ENCODE data around the gene CD55.

The CD55 gene

DNA sequence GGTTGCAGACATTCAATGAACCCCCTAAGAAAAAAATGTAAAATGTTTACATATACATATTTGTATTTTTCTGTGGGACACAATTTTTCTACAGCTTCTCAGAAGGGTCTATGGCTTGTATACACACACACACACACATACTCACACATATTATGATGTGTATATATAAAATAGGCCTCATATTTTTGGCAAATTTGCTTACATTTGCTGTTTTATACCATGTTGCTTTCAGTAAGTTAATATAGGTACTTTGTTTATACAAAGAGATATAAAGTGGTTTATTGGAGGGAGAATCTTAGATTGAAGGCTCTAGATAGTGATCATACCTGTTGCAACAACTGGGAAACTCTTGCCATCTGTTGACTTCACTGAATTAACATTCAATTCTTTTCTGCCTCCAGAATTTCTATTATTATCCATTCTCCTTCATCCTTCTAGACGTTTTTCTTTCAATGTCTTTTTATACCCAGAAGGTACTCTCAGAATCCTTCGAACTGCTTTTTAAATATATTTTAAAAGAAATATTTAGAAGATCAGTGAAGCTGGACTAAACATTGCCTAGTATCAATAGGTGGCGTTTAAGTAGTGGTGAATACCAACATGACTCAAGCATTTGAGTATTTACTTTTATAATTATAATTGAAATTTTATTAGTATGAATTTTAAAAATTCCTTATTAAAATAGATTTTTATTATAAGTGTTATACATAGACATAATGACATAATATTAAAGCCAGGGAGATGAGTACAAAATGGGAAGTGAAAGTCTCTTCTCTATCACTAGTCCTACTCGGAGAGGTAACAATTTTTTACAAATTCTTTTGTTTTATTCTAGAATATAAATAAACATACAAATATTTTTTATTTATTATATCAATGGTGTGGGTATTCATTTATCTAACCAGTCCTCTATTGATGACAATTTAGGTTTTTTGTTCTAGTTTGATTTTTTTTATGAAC, 10.2 kb downstream of the CD55 start:
- H3K27me3 ChIP-seq (ENCODE audit: low read depth, low read length) = no peaks in the 10 kb centered on the region
- H3K36me3 ChIP-seq (ENCODE audit: control insufficient read depth in 1 of 2, insufficient read depth in 2 of 2, low read length in 2 of 2) = peaks cover 60 to 70% of the 10 kb centered on the region in 2 donors
- H3K4me3 ChIP-seq (ENCODE audit: low read depth in 1 of 2, low read length in 2 of 2) = no peak overlapping the region
- H3K9me3 ChIP-seq (ENCODE audit: control insufficient read depth in 1 of 2, low read length in 2 of 2) = no peaks in the 10 kb centered on the region
- H3K4me1 ChIP-seq (ENCODE audit: control insufficient read depth in 1 of 2, insufficient read depth in 2 of 2, low read length in 2 of 2) = no peaks in the 10 kb centered on the region
- H3K27ac ChIP-seq (ENCODE audit: low read length) = no peak overlapping the region

DNA sequence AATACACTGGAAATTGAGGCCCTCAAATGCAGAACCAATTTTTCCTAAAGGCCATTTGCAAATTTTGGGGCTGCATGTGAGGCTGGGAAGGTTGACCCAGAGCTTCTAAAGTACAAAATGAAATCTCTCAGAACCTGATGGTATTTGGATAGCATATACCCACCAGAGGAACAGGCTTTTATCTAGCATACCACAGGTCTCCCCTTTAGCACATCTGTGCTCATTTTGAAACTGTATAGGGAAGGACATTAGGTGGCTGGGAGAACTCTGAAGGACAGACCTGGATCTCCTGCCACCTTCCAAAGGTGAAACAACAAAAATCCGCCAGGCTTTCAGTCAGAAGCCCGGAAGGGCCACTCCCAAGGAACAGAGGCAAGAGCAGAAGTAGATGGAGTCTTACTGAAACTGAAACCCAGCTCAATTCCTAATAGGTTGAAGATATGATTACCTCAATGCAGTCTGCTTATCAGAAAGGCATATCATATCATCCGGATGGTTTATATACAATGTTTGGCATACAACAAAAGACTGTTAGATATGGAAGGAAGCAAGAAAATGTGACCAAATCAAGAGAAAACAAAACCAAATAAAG, 11.6 kb downstream of the CD55 start:
- peak overlapping the region in 1 of 2 donors; percentile 12 for H3K4me3 ChIP-seq (ENCODE audit: low read depth in 1 of 2, low read length in 2 of 2)
- H3K36me3 ChIP-seq (ENCODE audit: control insufficient read depth in 1 of 2, insufficient read depth in 2 of 2, low read length in 2 of 2) = peaks cover 57 to 67% of the 10 kb centered on the region in 2 donors
- H3K9me3 ChIP-seq (ENCODE audit: control insufficient read depth in 1 of 2, low read length in 2 of 2) = no peaks in the 10 kb centered on the region
- no peak overlapping the region for H3K27ac ChIP-seq (ENCODE audit: low read length)
- H3K27me3 ChIP-seq (ENCODE audit: low read depth, low read length) = no peaks in the 10 kb centered on the region
- no peaks in the 10 kb centered on the region for H3K4me1 ChIP-seq (ENCODE audit: control insufficient read depth in 1 of 2, insufficient read depth in 2 of 2, low read length in 2 of 2)

DNA sequence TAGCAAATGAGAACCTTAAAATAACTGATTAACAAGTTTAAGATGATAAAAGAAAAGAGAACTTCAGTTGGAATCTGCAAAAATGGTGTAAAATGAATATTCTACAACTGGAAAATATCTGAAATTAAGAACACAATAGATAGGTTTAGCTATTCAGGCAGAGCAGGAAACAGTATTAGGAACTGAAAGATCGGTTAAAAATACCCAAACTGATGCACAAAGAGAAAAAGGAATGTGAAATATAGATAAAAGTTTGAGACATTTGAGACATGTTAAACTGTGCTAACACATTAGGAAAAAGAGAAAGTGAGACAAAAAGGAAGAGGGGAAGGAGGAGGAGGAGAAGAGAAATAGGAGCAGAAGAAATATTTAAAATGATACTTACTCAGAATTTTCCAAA, 12.1 kb downstream of the CD55 start:
- no peaks in the 10 kb centered on the region for H3K9me3 ChIP-seq (ENCODE audit: control insufficient read depth in 1 of 2, low read length in 2 of 2)
- H3K4me1 ChIP-seq (ENCODE audit: control insufficient read depth in 1 of 2, insufficient read depth in 2 of 2, low read length in 2 of 2) = no peaks in the 10 kb centered on the region
- H3K27me3 ChIP-seq (ENCODE audit: low read depth, low read length) = no peaks in the 10 kb centered on the region
- H3K4me3 ChIP-seq (ENCODE audit: low read depth in 1 of 2, low read length in 2 of 2) = peak overlapping the region in 1 of 2 donors; percentile 12
- H3K27ac ChIP-seq (ENCODE audit: low read length) = no peak overlapping the region
- peaks cover 52 to 62% of the 10 kb centered on the region in 2 donors for H3K36me3 ChIP-seq (ENCODE audit: control insufficient read depth in 1 of 2, insufficient read depth in 2 of 2, low read length in 2 of 2)

- Histone ChIP-seq H3K4me3 (ENCODE audit: low read depth in 1 of 2, low read length in 2 of 2) (no peak overlapping the region), H3K27me3 (ENCODE audit: low read depth, low read length) (no peaks in the 10 kb centered on the region), H3K9me3 (ENCODE audit: control insufficient read depth in 1 of 2, low read length in 2 of 2) (no peaks in the 10 kb centered on the region), H3K4me1 (ENCODE audit: control insufficient read depth in 1 of 2, insufficient read depth in 2 of 2, low read length in 2 of 2) (no peaks in the 10 kb centered on the region), H3K36me3 (ENCODE audit: control insufficient read depth in 1 of 2, insufficient read depth in 2 of 2, low read length in 2 of 2) (peaks cover 45 to 55% of the 10 kb centered on the region in 2 donors), H3K27ac (ENCODE audit: low read length) (no peak overlapping the region)
Measured at GRCh38 chr1:207334337-207334736, 12.9 kb downstream of the CD55 start.

- H3K27ac ChIP-seq (ENCODE audit: low read length) = no peak overlapping the region
Measured at GRCh38 chr1:207335138-207335537, 13.7 kb downstream of the CD55 start.

GRCh38 chr1:207335695-207336363, 14.4 kb downstream of the CD55 start:
- no peaks in the 10 kb centered on the region for H3K9me3 ChIP-seq (ENCODE audit: control insufficient read depth in 1 of 2, low read length in 2 of 2)
- H3K4me3 ChIP-seq (ENCODE audit: low read depth in 1 of 2, low read length in 2 of 2) = no peak overlapping the region
- peaks cover 47 to 56% of the 10 kb centered on the region in 2 donors for H3K36me3 ChIP-seq (ENCODE audit: control insufficient read depth in 1 of 2, insufficient read depth in 2 of 2, low read length in 2 of 2)
- H3K4me1 ChIP-seq (ENCODE audit: control insufficient read depth in 1 of 2, insufficient read depth in 2 of 2, low read length in 2 of 2) = no peaks in the 10 kb centered on the region
- H3K27ac ChIP-seq (ENCODE audit: low read length) = peak overlapping the region; percentile 10
- H3K27me3 ChIP-seq (ENCODE audit: low read depth, low read length) = no peaks in the 10 kb centered on the region

More at GRCh38 chr1:207335138-207335537, 13.7 kb downstream of the CD55 start:
- Histone ChIP-seq H3K36me3 (ENCODE audit: control insufficient read depth in 1 of 2, insufficient read depth in 2 of 2, low read length in 2 of 2) (peaks cover 47 to 56% of the 10 kb centered on the region in 2 donors), H3K4me3 (ENCODE audit: low read depth in 1 of 2, low read length in 2 of 2) (no peak overlapping the region), H3K4me1 (ENCODE audit: control insufficient read depth in 1 of 2, insufficient read depth in 2 of 2, low read length in 2 of 2) (no peaks in the 10 kb centered on the region), H3K9me3 (ENCODE audit: control insufficient read depth in 1 of 2, low read length in 2 of 2) (no peaks in the 10 kb centered on the region), H3K27me3 (ENCODE audit: low read depth, low read length) (no peaks in the 10 kb centered on the region)

GRCh38 chr1:207336559-207337467, 15.3 kb downstream of the CD55 start:
- peaks cover 41 to 51% of the 10 kb centered on the region in 2 donors for H3K36me3 ChIP-seq (ENCODE audit: control insufficient read depth in 1 of 2, insufficient read depth in 2 of 2, low read length in 2 of 2)
- H3K4me3 ChIP-seq (ENCODE audit: low read depth in 1 of 2, low read length in 2 of 2) = no peak overlapping the region
- H3K9me3 ChIP-seq (ENCODE audit: control insufficient read depth in 1 of 2, low read length in 2 of 2) = no peaks in the 10 kb centered on the region
- H3K27me3 ChIP-seq (ENCODE audit: low read depth, low read length) = no peaks in the 10 kb centered on the region
- H3K27ac ChIP-seq (ENCODE audit: low read length) = peak overlapping the region; percentile 10
- H3K4me1 ChIP-seq (ENCODE audit: control insufficient read depth in 1 of 2, insufficient read depth in 2 of 2, low read length in 2 of 2) = no peaks in the 10 kb centered on the region

DNA sequence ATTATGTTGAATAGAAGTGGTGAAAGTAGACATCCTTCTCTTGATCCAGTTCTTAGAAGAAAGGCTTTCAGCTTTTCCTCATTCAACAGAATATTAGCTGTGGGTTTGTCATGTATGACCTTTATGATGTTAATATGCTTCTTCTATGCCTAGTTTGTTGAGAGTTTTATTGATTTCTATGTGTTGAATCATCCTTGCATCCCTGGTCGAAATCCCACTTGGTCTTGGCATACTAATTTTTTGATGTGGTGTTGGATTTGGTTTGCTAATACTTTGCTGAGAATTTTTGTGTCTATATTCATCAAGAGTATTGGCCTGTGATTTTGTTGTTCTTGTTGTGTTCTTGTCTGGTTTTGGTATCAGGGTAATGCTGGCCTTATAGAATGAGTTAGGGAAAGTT, 20.9 kb downstream of the CD55 start:
- peaks cover 13 to 25% of the 10 kb centered on the region in 2 donors for H3K36me3 ChIP-seq (ENCODE audit: control insufficient read depth in 1 of 2, insufficient read depth in 2 of 2, low read length in 2 of 2)
- H3K4me3 ChIP-seq (ENCODE audit: low read depth in 1 of 2, low read length in 2 of 2) = no peak overlapping the region
- H3K27me3 ChIP-seq (ENCODE audit: low read depth, low read length) = no peaks in the 10 kb centered on the region
- H3K4me1 ChIP-seq (ENCODE audit: control insufficient read depth in 1 of 2, insufficient read depth in 2 of 2, low read length in 2 of 2) = peaks cover 0 to 3% of the 10 kb centered on the region in 2 donors
- no peak overlapping the region for H3K27ac ChIP-seq (ENCODE audit: low read length)
- no peaks in the 10 kb centered on the region for H3K9me3 ChIP-seq (ENCODE audit: control insufficient read depth in 1 of 2, low read length in 2 of 2)

DNA sequence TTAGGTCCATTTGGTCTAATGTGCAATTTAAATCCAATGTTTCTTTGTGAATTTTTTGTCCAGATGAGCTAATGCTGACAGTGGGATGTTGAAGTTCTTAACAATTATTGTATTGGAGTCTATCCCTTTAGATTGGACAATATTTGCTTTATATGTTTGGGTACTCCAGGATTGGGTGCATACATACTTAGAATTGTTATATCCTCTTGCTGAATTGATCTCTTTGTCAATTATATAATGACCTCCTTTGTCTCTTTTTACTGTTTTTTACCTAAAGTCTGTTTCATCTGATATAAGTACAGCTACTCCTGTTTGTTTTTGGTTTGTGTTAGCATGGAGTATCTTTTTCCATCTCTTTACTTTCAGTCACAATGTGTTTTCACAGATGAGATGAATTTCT, 22.2 kb downstream of the CD55 start:
- Histone ChIP-seq H3K27me3 (ENCODE audit: low read depth, low read length) (no peaks in the 10 kb centered on the region), H3K27ac (ENCODE audit: low read length) (no peak overlapping the region), H3K36me3 (ENCODE audit: control insufficient read depth in 1 of 2, insufficient read depth in 2 of 2, low read length in 2 of 2) (peaks cover 17 to 30% of the 10 kb centered on the region in 2 donors), H3K9me3 (ENCODE audit: control insufficient read depth in 1 of 2, low read length in 2 of 2) (no peaks in the 10 kb centered on the region), H3K4me3 (ENCODE audit: low read depth in 1 of 2, low read length in 2 of 2) (no peak overlapping the region), H3K4me1 (ENCODE audit: control insufficient read depth in 1 of 2, insufficient read depth in 2 of 2, low read length in 2 of 2) (peaks cover 0 to 3% of the 10 kb centered on the region in 2 donors)

DNA sequence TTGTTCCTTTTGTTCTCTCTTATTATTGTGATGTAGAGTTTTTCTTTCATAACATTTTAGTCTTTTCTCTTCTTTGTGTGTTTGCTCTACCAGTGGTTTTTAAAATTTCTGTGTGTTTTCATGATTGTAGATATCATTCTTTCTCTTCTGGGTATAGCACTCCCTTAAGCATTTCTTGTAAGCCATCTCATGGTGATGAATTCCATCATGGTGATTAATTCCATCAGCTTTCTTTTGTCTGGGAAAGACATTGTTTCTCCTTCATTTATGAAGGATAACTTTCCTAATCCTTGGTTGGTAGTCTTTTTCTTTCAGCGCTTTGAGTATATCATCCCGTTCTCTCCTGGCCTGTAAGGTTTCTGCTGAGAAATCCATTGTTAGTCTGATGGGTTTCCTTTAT, 22.7 kb downstream of the CD55 start:
- no peak overlapping the region for H3K4me3 ChIP-seq (ENCODE audit: low read depth in 1 of 2, low read length in 2 of 2)
- H3K36me3 ChIP-seq (ENCODE audit: control insufficient read depth in 1 of 2, insufficient read depth in 2 of 2, low read length in 2 of 2) = peaks cover 17 to 32% of the 10 kb centered on the region in 2 donors
- no peak overlapping the region for H3K27ac ChIP-seq (ENCODE audit: low read length)
- no peaks in the 10 kb centered on the region for H3K27me3 ChIP-seq (ENCODE audit: low read depth, low read length)
- peaks cover 0 to 3% of the 10 kb centered on the region in 2 donors for H3K4me1 ChIP-seq (ENCODE audit: control insufficient read depth in 1 of 2, insufficient read depth in 2 of 2, low read length in 2 of 2)
- H3K9me3 ChIP-seq (ENCODE audit: control insufficient read depth in 1 of 2, low read length in 2 of 2) = no peaks in the 10 kb centered on the region

Measured in muscle layer of duodenum (tissue), 2 donors.